Activated CD8-positive, alpha-beta memory T cell treated with anti-CD3 and anti-CD28 coated beads for 24 hours (primary cell): ENCODE measurements around the gene UGT1A4.
A peak's percentile ranks its signal among the peaks of the same experiment; 100 is the strongest.

ENCODE experiments used
- DNase-seq: peaks from one replicate; pipeline ENCODE4 v3.0.0-alpha.2; 2020

The UGT1A4 gene

DNA sequence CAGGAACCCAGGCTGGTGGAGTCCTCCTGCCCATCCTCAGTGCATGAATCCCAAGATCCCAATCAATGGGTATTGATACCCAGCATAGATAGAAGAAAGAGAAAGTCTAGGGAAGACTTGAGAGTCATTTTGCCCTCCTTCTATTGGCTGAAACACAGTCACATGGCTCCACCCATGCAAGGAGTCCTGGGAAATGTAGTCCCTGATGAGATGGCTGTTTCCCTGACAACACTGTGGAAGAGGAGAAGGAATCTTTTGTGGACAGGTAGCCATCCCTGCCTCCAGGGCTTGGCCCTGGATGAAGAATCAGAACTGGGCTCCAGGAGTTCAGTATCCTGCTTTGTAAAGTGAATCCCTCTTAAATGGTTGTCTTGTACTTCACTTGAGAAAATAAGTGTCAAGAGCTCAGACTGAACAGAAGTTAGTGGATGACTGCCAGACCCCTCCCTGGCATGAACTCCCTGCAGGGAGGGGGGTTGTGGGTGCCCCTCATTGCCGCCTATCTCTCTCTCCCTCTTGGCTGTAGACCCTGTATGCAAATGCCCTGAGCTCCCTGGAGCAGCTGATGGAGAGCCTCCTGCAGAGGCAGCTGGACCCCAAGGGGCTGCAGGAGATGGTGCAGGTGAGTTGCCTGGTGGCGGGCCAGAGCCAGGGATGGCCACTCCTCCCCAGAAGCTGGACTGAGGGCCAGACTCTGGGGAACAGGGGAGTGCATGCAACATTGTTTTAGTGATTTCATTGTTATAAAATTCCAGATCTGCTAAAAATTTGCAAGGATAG lies 95.7 kb downstream of the UGT1A4 start:
- DNase-seq, result peak; percentile 21

DNA sequence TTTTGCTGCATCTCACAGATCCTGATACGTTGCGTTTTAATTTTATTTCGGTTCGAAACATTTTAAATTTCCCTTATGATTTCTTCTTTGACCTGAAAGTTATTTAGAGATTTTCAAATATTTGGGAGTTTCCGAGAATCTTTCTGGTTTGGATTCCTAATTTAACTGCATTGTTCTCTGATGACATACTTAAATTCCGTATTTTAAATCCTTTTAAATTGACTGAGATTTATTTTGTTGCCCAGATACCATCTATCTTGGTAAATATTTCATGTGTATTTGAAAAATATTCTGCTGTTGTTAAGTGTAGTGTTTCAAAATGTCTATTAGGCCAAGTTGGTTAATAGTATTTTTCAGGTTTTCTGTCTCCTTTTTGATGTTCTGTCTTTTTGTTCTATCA lies 97.3 kb downstream of the UGT1A4 start:
- DNase-seq, result no peak

DNA sequence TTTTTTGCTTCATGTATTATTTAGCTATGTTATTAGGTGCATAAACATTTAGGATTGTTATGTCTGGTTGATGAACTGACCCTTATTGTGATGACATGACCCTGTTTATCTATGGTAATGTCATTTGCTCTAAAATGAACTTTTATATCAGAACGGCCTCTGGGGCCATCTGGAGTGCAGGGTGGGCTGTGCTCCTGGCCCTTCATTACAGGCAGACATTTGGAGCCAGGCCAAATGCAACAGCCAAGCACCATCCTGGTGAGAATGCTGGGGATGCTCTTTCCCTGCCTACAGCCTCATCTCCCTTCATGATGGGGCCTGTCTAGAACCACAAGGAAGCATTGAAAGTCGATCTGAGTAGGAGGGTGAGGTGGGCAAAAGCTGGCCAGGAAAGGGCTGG lies 97.8 kb downstream of the UGT1A4 start:
- no peak for DNase-seq

DNA sequence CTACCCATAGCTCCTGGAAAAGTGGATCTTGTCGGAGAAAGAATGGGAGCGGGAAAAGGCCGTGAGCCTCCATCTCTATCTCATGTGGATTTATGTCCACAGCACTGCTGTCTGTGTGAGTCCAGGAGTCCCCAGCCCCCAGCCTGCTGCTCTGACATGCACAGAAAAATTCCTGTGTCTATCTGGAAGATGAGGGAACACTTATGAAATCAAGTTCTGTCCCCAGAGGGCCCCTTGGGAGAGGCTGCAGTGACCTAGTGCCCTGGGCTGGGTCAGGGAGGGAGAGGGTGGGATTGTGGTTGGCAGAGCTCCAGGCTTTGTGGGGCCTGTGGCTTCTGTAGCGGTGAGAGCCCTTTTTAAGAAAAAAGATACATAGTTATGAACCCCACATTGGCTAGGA lies 98.2 kb downstream of the UGT1A4 start:
- no peak for DNase-seq

DNA sequence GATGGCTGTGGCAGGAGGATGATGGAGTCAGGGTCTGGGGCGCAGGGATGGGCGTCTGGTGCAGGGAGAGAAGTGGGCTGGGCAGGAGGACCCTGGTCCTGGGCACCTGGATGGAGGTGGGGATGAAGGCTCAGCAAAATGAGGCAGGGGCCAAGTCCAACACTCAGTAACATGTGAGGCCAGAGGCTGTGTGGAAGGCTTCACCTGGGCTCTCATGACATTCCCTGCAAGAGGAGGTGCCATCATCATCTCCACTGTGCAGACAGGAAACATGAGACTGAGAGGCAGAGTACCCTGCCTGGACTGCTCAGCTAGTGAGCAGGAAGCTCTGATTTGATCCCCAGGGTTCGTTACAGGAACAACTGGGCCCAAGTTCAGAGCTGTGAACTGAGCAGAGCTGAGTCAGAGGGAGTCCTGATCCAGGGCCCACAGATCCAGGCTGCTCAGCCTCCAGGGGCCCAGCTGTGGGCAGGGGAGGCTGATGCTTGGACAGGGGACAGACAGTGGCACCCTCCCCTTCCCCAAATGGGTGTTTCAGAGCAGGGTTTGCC lies 98.9 kb downstream of the UGT1A4 start:
- no peak for DNase-seq

DNA sequence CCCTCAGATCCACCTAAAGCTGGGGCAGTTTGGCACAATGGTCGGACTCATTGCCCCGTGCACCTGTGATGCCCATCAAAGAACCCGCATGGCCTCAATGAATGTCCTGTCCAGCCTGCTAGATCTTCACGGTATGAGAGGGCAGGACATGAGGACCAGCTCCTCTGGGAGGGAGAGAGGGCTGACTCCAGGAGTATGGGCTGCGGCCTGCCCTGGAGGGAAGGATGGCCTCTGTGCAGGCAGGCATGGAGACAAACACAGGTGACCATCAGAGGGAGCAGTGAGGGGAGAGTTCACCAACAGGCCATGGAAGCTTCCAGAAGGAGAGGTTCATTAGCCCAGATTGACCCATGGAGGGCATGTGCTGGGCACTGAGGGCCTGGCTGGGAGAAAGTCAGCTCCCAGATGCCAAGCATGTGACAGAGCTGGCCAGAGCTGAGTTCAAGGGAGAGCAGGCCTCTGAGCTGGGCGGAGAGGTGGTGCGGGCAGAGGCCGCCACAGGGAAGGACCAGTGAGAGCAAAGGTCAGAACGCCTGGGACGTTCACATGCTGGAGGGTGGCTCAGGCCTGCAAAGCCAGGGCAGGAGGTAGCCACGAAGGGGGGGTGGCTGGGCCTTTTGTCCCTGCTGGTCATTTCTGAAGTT lies 99.6 kb downstream of the UGT1A4 start:
- DNase-seq, result peak; percentile 46

DNA sequence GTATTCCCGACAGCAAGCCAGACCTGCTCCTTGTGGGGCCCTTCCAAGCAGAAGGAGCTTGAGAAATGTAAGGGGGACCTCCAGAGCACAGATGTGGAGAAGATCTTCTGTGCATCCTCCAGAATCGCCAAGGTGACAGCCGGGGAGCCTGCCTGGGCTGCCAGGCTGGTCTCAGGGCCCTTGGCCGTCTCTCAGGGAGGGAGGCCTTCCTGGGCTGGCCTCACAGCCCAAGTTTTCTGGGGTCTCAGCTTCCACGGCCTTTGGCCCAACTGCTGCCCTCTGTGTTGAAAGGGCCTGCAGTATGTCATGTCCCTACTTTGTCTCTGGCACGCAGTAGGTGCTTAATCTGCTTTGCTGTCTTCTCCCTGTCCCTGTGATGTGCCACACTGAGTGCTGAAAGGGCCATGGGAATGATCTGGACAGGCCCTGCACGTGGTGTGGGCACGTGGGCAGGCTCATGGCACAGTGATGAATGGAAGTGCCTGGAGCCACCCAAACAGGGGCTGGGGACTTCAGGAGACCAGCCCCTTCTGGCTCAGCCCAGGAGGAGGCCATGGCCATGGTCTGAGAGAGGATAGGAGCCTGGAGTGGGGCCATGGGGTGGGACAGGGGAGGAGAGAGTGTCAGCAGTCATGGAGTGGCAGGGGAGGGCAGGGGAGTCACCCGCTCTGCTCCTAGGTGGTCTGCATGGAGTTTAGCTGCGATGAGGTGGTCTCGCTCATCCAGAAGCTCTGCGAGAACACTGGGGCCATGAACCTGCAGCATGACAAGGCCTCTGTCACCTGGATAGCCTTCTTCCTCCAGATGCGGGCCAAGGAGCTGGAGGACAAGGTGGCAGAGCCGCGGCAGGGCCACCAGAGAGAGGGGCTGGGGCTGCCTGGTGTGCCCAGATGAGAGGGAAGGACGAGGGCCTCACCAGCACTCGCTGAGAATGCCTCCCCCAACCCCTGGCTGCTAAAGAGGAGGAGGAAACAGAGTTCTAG lies 100.4 kb downstream of the UGT1A4 start:
- DNase-seq, result no peak

DNA sequence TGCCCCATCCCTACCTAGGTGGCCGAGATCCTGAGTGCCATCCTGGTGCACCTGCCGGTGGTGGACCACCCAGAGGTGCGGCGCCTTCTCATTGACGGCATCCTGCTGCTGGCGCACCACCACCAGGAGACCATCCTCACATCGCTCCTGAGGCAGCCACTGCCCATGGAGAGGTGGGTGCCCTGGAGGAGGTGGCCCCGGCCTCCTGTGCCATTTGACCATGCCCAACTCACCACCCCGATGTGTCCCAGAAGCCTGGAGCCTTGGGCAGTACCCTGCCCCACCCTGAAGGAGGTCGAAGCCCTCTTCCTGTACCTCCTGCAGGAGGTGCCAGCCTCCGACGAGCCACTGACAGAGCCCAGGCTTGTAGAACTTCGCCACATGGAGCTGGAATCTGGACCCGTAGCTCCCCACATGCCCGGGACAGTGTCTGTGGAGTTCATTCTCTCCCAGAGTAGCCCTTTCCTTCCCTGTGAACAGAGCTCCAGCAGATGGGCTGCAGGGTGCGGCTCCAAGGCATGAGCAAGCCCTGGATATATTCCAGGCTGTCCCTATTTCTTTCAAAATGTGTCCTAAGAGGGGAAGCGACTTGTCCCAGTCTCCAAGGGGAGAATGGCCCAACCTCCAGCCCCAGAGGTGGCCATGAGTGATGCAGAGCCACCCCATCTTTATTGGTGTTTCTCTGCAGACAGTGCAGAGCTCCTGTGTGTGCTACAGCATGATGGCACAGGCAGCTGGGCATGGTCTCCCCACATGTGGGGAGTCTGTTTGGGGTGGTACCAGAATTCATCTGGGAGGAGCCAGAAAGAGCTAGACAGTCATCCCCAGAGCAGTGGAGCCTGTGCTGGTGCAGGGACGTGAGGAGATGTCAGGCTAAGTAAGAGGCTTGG lies 101.6 kb downstream of the UGT1A4 start:
- DNase-seq, result peak; percentile 45

DNA sequence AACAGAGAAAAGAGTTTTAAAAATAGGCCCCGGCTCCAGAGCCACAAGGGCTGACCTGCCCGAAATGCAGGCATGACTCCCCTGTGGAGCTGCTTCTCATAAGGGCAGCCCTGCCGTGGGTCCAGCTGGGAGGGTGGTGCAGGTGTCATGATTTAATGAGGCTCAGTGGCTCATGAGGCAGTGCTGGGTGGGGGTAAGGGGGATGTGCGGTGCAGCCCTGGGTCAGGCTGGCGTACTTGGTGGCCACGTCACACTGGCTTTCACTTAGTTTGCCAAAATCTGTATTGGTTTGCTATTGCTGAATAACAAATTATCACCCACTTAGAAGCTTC lies 102.2 kb downstream of the UGT1A4 start:
- no peak for DNase-seq

DNA sequence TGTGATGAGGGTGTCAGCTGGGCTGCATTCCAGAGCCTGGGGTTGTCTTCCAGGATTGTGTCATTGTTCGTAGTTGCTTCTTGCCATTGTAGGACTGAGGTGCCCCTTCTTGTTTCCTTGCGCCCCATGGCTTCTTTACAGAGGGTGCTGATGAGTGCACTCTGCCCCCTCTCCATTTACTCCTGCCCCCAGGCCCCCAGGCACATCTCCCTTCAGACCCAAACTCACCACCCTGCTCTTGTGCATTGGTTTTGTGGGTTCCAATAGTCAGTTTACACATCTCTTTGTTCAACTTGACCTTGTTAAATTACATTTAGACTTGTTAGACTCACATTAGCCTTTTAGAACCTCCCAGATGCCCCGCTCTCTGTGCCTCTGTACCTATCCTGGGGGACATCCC lies 102.7 kb downstream of the UGT1A4 start:
- DNase-seq, result no peak

DNA sequence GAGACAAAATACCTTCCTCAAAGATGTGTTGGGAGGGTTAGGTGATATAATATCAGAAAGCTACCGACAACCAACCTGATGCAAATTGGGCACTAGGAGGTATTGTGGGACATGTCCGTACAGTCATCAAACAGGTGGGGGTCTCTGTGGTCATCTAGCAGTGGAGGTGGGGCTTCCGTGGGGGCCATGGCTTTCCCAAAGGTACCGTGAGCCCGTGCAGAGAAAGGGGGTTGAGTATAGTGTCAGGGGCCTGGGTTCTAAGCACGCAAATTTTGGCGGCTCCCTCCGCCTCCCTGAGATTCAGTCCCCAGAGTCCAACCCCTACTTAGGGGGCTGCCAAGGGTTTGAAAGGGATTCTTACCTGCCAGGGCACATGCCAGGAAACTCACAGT lies 103.2 kb downstream of the UGT1A4 start:
- no peak for DNase-seq

DNA sequence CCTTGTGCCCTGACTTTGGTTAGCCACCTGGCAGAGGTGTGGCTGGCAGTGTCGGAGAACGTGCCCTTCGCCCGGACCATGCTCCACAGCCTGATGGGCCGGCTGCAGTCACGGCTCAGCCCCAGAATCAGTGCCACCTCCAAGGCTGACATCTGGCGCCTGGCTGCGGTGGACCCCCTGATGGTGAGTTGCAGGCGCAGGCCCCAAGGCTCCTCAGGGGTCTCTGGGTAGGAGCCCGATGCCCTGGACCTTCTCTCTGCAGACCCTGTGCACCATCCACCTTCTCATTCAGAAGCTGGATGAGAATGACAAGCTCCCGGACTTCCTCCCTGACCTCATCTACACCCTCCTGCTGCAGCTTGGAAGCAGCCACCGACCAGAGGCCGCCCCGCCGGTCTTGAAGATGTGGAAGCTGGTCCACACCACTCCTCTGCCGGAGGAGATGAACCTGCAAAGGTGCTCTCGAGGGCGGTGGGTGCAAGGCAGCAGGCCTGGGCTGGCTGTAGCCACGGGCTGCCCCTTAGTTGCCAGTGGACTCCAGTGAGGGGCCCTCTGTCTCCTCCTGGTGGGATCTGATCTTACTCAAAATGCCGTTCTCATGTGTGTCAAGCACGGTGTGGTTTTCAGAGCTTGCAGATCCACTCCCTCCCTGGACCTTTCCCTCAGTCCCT lies 103.7 kb downstream of the UGT1A4 start:
- DNase-seq, result peak; percentile 46
